Panc1 (cell line): ENCODE results near the gene CCR1. TPM values are rescaled to one million over a fixed set of nuclear protein-coding genes. Genes with fewer than 3 reads are reported as not detected.
"Not testable (repeated sequence)": the region's sequence is repeated elsewhere in the genome, so short reads cannot be mapped to it uniquely, and the experiment has no call there.

ENCODE experiments used
- ATAC-seq: fragments of 200-7000 bp; cut with Tn5 transposase; 2 replicates; pipeline ENCODE4 v1.9.1; 2020; ENCODE audit warnings: mild to moderate bottlenecking, moderate library complexity
- BruUV-seq: library from RNA; stranded (reverse); fragments of 400-500 nt; replicated peaks from 2 replicates; lab custom pipeline; 2021; lab: Mats Ljungman, UMichigan
- CTCF ChIA-PET: fragments of 300-600 bp; sonication (Branson Sonifier 250); formaldehyde crosslinking; loops from one replicate; lab custom pipeline; 2022; ENCODE audit warnings: antibody characterized with exemption; lab: Charles Lee
- POLR2A ChIA-PET: fragments of 300-600 bp; sonication (Branson Sonifier 250); formaldehyde crosslinking; loops from one replicate; lab custom pipeline; 2022; ENCODE audit warnings: antibody characterized with exemption; lab: Charles Lee
- DNase-seq: peaks from one replicate; pipeline ENCODE4 v3.0.0-alpha.2; 2010; ENCODE audit warnings: low read depth, low spot score
- H3K27ac ChIP-seq: 2 replicates; pipeline ENCODE4 v1.5.1; 2011; ENCODE audit warnings: mild to moderate bottlenecking, low read length, inconsistent platforms
- H3K27me3 ChIP-seq: fragments of 200-500 bp; sonication (Bioruptor generic); 2 replicates; pipeline ENCODE4 v1.6.0; 2014; ENCODE audit warnings: low read length, inconsistent platforms; ENCODE audit not compliant: control insufficient read depth, insufficient read depth
- H3K36me3 ChIP-seq: fragments of 200-500 bp; sonication (Bioruptor generic); 2 replicates; pipeline ENCODE4 v1.5.1; 2014; ENCODE audit warnings: inconsistent platforms, mild to moderate bottlenecking, low read length, moderate library complexity; ENCODE audit not compliant: control insufficient read depth, insufficient read depth
- H3K4me1 ChIP-seq: 2 replicates; pipeline ENCODE4 v1.5.1; 2011; ENCODE audit warnings: inconsistent platforms, mild to moderate bottlenecking, low read length, moderate library complexity; ENCODE audit not compliant: control insufficient read depth, insufficient read depth
- H3K4me3 ChIP-seq, 2 experiments: 2 replicates each; pipeline ENCODE4 v1.5.1; 2011 to 2012; ENCODE audit warnings: low read depth in 2 of 2, low read length in 2 of 2, mild to moderate bottlenecking in 2 of 2, inconsistent platforms in 1 of 2, moderate library complexity in 1 of 2
- H3K9me3 ChIP-seq: fragments of 200-500 bp; sonication (Bioruptor generic); 2 replicates; pipeline ENCODE4 v1.5.1; 2014; ENCODE audit warnings: low read depth, mild to moderate bottlenecking, inconsistent platforms, low read length, moderate library complexity; ENCODE audit not compliant: control insufficient read depth, insufficient read depth
- POLR2AphosphoS5 ChIP-seq: IDR thresholded peaks from 2 replicates; pipeline ENCODE4 v1.6.1; 2012; ENCODE audit warnings: mild to moderate bottlenecking, low read depth, low read length, moderate library complexity
- SIN3A ChIP-seq: IDR thresholded peaks from 2 replicates; pipeline ENCODE4 v1.6.1; 2012; ENCODE audit warnings: low read depth, mild to moderate bottlenecking, low read length, moderate library complexity, borderline replicate concordance; ENCODE audit not compliant: insufficient read depth
- TCF7L2 ChIP-seq: IDR thresholded peaks from 2 replicates; pipeline ENCODE4 v1.6.1; 2011; ENCODE audit warnings: mild to moderate bottlenecking, low read depth, low read length, inconsistent platforms
- in situ Hi-C: cut with HindIII; loops from 2 replicates; pipeline ENCODE4 v1.10.0; 2016; ENCODE audit warnings: low sequenced_read_pairs, low pct_unique_long_range_greater_than_20kb
- intact Hi-C: fragments of 100-400 bp; cut with micrococcal nuclease; formaldehyde crosslinking; loops from one replicate; pipeline ENCODE4 v1.10.0; 2022; ENCODE audit not compliant: unreplicated experiment
- total RNA-seq: library from RNA; stranded (reverse); gene quantifications from one replicate; pipeline ENCODE4 v1.2.1, GENCODE V29; 2021; ENCODE audit not compliant: unreplicated experiment
- TF ChIP-seq, protein P1 (sequence below), 2 experiments: IDR thresholded peaks; 2 replicates each; pipeline ENCODE4 v1.6.1; 2011 to 2012; ENCODE audit warnings: low read depth in 2 of 2, control low read depth in 1 of 2, low read length in 1 of 2, mild to moderate bottlenecking in 1 of 2, moderate library complexity in 1 of 2; ENCODE audit not compliant: insufficient read depth in 1 of 2
- TF ChIP-seq, protein P2 (sequence below): fragments of 450-650 bp; IDR thresholded peaks from 2 replicates; pipeline ENCODE4 v1.5.1; 2017; ENCODE audit warnings: mild to moderate bottlenecking

CCR1 gene
- total RNA-seq, 1 experiment from 2014 or later = not detected

DNA sequence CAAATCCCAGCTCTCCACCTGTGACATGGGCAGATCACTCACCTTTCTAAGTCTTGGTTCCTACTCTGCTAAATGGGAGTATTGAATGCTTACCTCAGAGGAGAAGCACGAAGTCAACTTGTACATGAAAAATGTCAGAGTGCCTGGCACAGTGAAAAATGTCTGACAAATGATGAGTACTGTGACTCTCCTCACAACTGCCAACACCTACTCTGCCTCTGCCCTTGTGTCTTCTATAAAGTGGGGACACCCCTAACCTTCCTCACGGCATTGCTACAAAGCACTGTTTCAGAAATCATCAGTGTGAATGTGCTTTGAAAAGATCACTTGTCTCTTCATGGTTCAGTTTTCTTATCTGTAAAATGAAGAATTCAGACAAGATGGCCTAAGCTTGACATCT, 940 bp upstream of the CCR1 start:
- ChIA-PET CTCF (no interaction called here), POLR2A (no interaction called here)
- TF ChIP-seq, protein P1, sequence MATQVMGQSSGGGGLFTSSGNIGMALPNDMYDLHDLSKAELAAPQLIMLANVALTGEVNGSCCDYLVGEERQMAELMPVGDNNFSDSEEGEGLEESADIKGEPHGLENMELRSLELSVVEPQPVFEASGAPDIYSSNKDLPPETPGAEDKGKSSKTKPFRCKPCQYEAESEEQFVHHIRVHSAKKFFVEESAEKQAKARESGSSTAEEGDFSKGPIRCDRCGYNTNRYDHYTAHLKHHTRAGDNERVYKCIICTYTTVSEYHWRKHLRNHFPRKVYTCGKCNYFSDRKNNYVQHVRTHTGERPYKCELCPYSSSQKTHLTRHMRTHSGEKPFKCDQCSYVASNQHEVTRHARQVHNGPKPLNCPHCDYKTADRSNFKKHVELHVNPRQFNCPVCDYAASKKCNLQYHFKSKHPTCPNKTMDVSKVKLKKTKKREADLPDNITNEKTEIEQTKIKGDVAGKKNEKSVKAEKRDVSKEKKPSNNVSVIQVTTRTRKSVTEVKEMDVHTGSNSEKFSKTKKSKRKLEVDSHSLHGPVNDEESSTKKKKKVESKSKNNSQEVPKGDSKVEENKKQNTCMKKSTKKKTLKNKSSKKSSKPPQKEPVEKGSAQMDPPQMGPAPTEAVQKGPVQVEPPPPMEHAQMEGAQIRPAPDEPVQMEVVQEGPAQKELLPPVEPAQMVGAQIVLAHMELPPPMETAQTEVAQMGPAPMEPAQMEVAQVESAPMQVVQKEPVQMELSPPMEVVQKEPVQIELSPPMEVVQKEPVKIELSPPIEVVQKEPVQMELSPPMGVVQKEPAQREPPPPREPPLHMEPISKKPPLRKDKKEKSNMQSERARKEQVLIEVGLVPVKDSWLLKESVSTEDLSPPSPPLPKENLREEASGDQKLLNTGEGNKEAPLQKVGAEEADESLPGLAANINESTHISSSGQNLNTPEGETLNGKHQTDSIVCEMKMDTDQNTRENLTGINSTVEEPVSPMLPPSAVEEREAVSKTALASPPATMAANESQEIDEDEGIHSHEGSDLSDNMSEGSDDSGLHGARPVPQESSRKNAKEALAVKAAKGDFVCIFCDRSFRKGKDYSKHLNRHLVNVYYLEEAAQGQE (IDR thresholded peaks at IDR 0.05; ENCODE audit: insufficient read depth in 1 of 2, low read depth in 2 of 2, low read length in 1 of 2) = no peak
- TF ChIP-seq TCF7L2 = no peak
- no peak for TF ChIP-seq SIN3A
- TF ChIP-seq POLR2AphosphoS5 = no peak
- no TSS peak for BruUV-seq
- intact Hi-C loops = no loop called here
- H3K36me3 ChIP-seq = no peaks in the 10 kb centered on the region
- DNase-seq = no peak
- no peak overlapping the region for H3K4me3 ChIP-seq
- no peak overlapping the region for H3K27ac ChIP-seq
- H3K9me3 ChIP-seq = no peaks in the 10 kb centered on the region
- ATAC-seq = no peak
- no peaks in the 10 kb centered on the region for H3K27me3 ChIP-seq
- no peaks in the 10 kb centered on the region for H3K4me1 ChIP-seq
- in situ Hi-C loops = no loop called here

DNA sequence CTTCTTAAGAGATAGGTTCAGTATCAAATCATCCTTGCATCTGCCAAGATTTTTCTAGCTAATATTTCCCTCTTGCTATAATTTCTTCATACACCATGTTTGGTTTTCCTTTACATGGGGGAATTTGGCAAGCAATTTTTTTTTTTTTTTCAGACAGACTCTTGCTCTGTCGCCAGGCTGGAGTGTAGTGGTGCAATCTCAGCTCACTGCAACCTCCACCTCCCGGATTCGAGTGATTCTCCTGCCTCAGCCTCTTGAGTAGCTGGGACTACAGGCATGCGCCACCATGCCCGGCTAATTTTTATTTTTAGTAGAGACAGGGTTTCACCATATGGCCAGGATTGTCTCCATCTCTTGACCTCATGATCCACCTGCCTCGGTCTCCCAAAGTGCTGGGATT, 599 bp downstream of the CCR1 start:
- DNase-seq, intact Hi-C loops, H3K36me3 ChIP-seq, H3K4me1 ChIP-seq, in situ Hi-C loops, H3K27ac ChIP-seq, CTCF ChIA-PET, BruUV-seq, POLR2A ChIA-PET, H3K27me3 ChIP-seq, H3K4me3 ChIP-seq, H3K9me3 ChIP-seq, ATAC-seq: not testable (repeated sequence)

DNA sequence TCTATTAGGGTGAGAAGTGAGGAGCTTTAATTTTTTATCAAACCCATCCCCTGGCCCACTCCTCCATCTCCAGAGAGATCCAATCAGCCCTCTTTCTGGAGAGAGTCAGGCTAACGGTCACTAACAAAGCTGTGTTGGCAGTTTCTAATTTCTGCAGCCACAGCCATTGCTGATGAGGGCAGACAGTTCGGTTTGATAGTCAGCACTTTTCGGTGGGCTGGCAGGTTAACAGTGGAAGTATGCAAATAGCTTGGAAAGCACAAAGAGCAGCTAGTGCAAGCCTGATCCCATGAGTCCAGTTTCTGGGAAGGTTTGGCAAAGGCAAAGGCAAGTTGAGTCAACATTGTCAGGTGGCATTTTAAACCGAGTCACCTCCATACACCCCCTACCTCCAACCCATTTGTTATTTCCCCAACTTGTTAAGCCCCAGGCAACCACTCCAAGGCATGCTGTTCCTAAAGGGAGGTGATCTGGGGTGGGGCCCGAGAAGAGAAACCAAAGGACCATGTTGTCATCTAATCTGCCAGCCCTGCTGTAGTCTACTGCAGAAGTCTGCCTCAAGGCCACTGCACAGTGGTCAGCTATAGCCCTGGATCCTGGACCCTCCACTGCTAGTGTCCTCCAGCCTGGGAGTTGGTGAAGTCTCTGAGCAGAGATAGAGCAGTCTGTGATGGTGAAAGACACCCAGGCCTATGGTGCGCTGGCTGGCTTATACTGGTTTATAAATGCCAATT, 1.7 kb downstream of the CCR1 start:
- in situ Hi-C loops (no loop called here), intact Hi-C loops (no loop called here)
- Histone ChIP-seq H3K27me3 (no peaks in the 10 kb centered on the region), H3K4me1 (no peaks in the 10 kb centered on the region), H3K27ac (no peak overlapping the region), H3K9me3 (no peaks in the 10 kb centered on the region), H3K4me3 (no peak overlapping the region), H3K36me3 (no peaks in the 10 kb centered on the region)
- BruUV-seq = no TSS peak
- ATAC-seq (no peak), DNase-seq (no peak)
- ChIA-PET POLR2A (no interaction called here), CTCF (no interaction called here)
- TF ChIP-seq, protein P1 (IDR thresholded peaks at IDR 0.05; ENCODE audit: insufficient read depth in 1 of 2, low read depth in 2 of 2, low read length in 1 of 2) = no peak
- TF ChIP-seq TCF7L2 = no peak
- TF ChIP-seq SIN3A = no peak
- TF ChIP-seq POLR2AphosphoS5 = no peak
- TF ChIP-seq, protein P2, sequence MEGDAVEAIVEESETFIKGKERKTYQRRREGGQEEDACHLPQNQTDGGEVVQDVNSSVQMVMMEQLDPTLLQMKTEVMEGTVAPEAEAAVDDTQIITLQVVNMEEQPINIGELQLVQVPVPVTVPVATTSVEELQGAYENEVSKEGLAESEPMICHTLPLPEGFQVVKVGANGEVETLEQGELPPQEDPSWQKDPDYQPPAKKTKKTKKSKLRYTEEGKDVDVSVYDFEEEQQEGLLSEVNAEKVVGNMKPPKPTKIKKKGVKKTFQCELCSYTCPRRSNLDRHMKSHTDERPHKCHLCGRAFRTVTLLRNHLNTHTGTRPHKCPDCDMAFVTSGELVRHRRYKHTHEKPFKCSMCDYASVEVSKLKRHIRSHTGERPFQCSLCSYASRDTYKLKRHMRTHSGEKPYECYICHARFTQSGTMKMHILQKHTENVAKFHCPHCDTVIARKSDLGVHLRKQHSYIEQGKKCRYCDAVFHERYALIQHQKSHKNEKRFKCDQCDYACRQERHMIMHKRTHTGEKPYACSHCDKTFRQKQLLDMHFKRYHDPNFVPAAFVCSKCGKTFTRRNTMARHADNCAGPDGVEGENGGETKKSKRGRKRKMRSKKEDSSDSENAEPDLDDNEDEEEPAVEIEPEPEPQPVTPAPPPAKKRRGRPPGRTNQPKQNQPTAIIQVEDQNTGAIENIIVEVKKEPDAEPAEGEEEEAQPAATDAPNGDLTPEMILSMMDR = no peak
